Activated T-cell treated with anti-CD3 and anti-CD28 coated beads for 4 hours (primary cell): ENCODE data around the gene ZNF385B.
"Not testable (repeated sequence)": the region's sequence is repeated elsewhere in the genome, so short reads cannot be mapped to it uniquely, and the experiment has no call there.

Source experiments
- DNase-seq: peaks from one replicate; pipeline ENCODE4 v3.0.0-alpha.2; 2020

Gene ZNF385B

DNA sequence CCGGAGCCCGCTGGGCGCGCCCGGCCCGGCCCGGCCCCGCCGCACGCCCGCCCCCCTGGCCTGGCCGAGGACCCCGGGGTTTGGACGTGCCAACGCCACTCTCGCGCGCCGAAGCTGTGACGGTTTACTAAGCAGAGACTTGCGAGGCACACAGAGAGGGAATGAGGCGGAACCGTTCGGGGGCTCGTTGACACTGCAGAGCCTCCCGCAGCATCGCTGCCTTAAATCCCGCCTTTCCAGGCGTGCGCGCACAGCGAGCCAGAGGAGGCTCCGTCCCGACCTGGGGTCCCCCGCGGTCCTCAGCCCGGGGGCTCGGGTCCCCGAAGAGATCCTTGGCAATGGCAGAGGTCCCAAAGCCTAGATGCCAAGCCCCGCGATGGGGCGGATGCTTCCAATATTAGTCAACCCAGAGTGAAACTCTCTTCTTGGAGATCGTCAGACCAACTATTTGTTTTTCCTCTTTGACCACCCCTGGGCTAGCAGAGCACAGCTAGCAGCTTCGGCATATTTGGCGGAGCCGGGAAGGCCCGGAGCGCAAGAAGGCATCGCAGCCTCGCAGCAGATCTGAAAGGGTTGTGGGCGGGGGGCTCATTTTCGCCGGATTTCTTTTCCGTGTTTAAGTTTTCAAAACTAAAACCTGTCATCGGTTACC lies at the start of gene ZNF385B:
ZNF385B (minus strand) TSS at position 197 of the 652 bp plus-strand sequence.
- no peak for DNase-seq

DNA sequence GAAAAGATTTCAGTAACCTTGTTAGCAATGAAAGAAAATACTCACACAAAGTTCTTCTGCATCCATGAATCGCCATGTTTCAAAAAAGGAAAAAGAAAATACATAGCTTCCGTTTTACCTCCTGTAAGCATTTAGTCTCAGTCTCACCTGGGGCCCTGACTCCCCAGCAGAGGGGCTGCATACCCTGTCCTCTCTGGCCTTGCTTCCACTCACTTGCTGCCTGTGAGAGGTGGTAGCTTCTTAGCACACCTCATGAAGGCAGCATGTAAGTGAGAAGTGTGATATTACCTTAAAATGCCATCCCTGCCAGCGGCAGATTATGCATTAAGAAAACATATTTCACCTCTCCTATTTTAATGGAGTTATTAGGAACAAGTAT lies 49.3 kb upstream of the ZNF385B start:
- DNase-seq = no peak

- no peak for DNase-seq
These were observed 48.7 kb upstream of the ZNF385B start for GRCh38 chr2:179909845-179910734.

GRCh38 chr2:179900655-179901054 lies 39.2 kb upstream of the ZNF385B start:
- no peak for DNase-seq

GRCh38 chr2:179899666-179900065 lies 38.3 kb upstream of the ZNF385B start:
- no peak for DNase-seq

DNA sequence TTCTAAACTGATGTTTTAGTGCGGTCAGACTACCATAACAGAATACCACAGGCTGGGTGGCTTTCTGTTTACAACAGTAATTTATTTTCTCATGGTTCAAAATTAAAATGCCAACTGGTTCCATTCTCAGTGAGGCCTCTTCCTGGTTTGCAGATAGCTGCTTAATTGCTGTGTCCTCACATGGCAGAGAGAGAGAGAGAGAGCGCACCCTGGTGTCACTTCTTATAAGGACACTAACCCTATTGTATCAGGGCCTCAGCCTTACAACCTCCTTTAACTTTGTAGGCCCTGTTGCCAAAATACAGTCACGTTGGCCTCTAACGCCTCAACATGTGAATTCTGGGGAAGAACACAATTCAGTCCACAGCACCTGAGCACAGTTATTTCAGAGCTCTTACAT lies 37.5 kb upstream of the ZNF385B start:
- no peak for DNase-seq

- DNase-seq = no peak
These were observed 32.2 kb upstream of the ZNF385B start for GRCh38 chr2:179893616-179894015.

DNA sequence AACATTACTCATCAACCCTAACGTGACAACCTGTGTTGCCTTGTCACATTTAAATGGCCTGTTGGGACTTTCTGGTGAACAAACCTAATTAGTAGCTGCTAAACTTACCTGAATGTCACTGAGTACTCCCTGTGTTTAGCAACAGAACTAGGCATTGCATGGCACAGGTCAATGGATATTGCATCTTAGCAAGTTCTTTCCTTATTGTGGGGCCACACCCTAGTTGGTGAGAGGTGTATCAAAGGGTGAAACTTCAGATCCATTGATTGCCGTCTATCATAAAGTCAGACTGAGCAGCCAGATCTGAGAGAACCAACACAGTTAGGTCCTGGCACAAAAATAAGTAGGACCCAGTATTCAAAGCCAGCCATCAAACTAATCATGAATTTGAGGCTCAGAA lies 29.8 kb upstream of the ZNF385B start:
- DNase-seq = no peak

- no peak for DNase-seq
These were observed 29.3 kb upstream of the ZNF385B start for GRCh38 chr2:179890666-179891065.

DNA sequence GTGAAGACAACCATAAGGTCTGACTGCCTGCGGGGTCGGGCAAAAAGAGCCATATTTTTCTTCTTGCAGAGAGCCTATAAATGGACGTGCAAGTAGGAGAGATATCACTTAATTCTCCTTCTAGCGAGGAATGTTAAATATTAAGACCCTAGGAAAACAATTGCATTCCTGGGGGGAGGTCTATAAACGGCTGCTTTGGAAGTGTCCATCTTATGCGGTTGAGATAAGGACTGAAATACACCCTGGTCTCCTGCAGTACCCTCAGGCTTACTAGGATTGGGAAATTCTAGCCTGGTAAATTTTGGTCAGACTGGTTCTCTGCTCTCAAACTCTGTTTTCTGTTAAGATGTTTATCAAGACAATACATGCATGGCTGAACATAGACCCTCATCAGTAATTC lies 27.2 kb upstream of the ZNF385B start:
- DNase-seq = not testable (repeated sequence)

DNA sequence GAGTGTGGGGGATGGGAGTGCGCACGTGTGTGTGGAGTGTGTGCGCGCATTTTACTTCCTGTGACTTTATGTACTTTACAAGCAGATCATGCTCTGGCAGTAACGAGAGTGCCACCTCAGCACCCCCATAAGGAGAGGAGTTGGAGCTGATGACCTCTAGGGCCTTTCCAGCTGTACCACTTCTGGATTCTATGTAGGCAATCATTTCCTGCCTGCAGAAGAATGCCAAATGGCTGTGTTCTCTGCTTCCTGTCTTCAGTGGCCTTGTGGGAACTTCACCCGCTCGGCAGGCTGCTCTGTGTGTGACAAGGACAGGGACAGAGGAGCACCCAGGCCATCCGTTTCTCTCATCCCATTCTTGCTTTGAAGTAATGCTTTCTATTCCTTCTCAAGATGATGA lies 22.8 kb upstream of the ZNF385B start:
- DNase-seq = no peak

DNA sequence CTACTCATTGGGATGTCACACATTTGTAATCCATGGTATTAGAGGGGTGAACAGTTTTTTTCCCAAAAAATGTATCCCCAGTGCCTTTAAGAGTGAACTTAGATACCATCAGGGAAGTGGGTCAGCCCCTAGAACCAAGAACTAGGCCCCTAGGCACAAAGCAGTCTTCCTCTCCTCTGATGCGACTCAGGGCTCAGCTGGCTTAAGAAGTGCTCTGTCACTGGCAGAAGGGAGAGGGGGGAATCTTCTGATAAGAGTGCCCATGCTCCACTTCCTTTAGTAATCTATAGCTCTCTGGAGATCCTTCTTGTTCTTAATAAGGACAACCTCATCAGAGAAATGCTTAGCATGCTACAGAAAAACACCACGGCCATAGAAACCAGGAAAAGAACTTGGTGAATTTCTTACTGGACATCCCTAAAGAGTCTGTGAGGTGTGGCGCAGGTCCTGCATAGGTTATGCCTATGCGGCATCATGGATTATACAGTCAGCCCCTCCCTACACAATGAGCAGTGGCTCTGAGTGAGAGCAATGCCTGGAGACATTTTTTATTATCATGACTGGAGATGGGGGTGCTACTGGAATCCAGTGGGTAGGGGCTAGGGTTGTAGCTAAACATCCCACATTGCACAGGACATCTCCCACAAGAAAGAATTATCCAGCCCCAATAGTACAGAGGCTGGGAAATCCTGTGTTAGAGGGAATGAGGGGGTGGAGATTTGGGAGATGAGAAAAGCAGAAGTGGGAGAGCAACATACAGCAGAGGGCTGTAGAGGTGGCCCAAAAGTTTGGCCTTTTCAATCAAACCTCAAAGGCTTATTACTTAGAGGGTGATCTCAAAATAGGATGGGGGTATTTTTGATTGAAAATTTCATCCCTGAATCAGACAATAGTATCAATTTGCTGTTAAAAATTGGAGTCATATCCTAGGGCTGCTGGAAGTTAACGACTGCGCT lies 21.7 kb upstream of the ZNF385B start:
- DNase-seq = no peak

- no peak for DNase-seq
These were observed 16.4 kb upstream of the ZNF385B start for GRCh38 chr2:179877601-179878364.

- DNase-seq = no peak
These were observed 14.9 kb upstream of the ZNF385B start for GRCh38 chr2:179876266-179876665.

DNA sequence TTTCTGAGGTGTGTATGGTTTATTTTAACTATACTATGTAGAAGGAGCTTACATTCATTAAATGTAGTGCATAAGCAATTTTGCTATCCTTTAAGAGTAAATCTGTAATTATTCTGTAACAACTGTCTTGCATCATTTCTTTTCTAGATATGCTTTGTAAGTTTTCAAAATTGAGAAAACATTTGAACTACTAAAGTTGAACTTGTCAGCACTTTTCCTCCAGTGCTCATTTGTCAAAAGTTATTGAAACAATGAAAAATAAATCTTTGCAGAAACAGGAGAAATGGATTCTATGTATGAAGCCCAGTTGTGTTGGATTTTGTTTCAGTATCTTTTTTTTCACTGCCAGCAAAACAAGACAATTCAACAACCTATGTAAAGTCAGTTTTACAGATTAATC lies 14.5 kb upstream of the ZNF385B start:
- DNase-seq = no peak

GRCh38 chr2:179862898-179863458 lies 1.6 kb upstream of the ZNF385B start:
- no peak for DNase-seq

DNA sequence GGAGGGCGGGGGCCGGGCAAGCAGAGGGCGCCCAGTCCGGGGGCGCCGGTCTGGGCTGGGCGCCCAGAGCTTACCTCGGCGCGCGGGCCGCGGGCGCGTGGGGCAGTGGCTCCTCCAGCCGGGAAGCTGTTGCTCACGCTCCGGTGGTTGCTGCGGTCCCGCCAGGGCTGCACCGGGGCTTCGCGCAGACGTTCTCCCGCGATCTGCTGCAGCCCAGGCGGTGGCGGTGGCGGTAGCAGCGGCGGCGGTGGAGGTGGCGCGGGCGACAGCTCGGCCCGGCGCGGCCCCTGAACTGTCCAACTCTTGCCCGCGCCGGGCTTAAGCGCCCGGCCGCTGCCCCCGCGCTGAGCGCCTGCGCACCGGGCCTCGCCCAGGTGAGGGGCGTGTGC lies 391 bp downstream of the ZNF385B start:
- no peak for DNase-seq

DNA sequence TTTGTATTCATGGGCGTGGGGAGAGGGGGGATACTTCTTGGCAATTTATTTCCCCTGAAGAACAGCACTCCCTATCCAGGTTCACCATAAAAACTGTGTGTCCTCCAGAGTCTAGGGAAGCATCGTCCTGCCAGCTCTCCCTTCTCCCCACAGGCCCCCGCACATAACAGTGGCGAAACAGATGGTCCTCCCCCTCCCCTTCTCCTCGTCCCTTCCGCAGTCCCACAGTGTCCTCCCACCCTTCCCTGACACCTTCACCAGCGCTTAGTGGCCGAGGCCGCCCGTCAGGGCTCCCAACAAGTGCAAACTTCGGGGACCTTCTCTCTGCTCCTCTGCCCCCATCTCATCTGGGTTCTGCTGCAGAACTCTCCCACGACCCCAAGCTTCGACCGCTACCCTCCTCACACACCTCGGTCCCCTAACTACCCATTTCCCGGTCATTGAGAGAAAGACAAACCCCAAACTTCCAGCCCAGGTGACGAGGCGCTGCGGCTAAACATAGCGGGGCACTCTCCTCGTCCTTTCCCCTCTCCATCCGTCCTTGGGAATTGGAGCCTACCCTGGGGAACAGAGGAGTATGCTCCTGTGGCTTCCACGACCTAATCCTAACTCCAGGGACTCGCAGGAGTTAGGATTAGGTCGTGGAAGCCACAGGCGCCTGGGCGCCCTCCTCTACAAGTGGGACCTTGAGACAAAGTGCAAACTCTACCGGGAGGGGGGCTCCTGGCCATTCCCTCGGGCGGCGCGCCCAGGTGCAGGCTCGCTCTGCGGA lies 971 bp downstream of the ZNF385B start:
- no peak for DNase-seq

DNA sequence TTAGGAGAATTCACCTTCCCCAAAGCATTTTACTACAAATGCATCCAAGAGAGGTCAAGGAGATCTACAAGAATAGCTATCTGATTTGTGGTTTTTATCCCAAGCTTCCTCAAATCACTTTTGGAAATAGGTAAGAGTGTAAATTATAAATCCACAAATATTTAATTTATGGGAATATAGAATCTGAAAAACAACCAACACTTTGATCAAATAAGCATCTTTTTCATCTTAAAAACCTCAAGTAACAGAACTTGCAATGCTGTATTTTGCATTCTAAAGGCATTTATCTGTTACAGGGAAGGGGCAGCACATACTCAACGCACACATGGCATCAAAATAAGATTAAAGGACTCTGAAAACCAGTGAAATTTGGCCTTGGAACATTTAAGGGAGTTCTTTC lies 1.9 kb downstream of the ZNF385B start:
- no peak for DNase-seq

GRCh38 chr2:179857236-179857635 lies 4.2 kb downstream of the ZNF385B start:
- DNase-seq = no peak

GRCh38 chr2:179856205-179856604 lies 5.2 kb downstream of the ZNF385B start:
- no peak for DNase-seq
